SH-SY5Y (cell line): Measurements from ENCODE around the gene LRRC10B.

Experiments
- GATA2 ChIP-seq: IDR thresholded peaks from 2 replicates; pipeline ENCODE4 v1.6.1; 2011; ENCODE audit warnings: mild to moderate bottlenecking, low read depth, low read length
- GATA3 ChIP-seq: IDR thresholded peaks from 2 replicates; pipeline ENCODE4 v1.6.1; 2011; ENCODE audit warnings: low read depth, mild to moderate bottlenecking, low read length, moderate library complexity

DNA sequence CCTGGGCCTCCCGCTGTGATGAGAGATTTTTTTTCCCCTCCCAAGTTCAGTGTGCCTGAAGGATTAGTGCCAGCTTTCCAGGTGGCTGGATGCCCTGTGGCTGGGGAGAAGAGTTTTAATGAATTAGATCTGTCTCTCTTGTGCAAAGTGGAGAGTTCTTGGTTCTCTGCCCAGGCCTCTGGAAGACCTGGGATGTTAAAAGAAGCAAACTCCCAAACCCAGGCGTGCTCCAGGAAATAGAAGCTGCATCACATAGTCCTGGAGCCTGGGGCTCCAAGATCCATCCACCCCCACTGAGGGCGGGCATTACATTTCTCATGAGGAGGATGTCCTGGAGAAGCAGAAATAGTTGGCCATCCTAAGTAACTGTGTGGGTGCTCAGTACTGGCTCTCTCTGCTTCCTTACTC is 48.1 kb upstream of the LRRC10B start:
- no peak for TF ChIP-seq GATA2
- no peak for TF ChIP-seq GATA3
